PFSK-1 (cell line): Measurements from ENCODE around the gene NOC2L.
A peak's percentile ranks its signal among the peaks of the same experiment; 100 is the strongest.

ENCODE experiments used
- FOXP2 ChIP-seq: optimal IDR thresholded peaks from 2 replicates; pipeline ENCODE3; 2011; ENCODE audit warnings: borderline replicate concordance, control low read depth, inconsistent platforms; ENCODE audit not compliant: insufficient read depth; ENCODE audit errors: extremely low read length, extremely low read depth
- POLR2AphosphoS5 ChIP-seq: IDR thresholded peaks from 2 replicates; pipeline ENCODE4 v1.6.1; 2012; ENCODE audit warnings: low read depth, mild to moderate bottlenecking, control low read depth, low read length, moderate library complexity
- REST ChIP-seq, 2 experiments: IDR thresholded peaks; 2 replicates each; pipeline versions ENCODE4 v1.6.1 to v1.8.0; 2011 to 2012; ENCODE audit warnings: low read depth in 2 of 2, low read length in 2 of 2, control low read depth in 1 of 2, inconsistent platforms in 1 of 2, mild to moderate bottlenecking in 1 of 2, moderate library complexity in 1 of 2; ENCODE audit not compliant: insufficient read depth in 1 of 2
- SIN3A ChIP-seq: IDR thresholded peaks from 2 replicates; pipeline ENCODE4 v1.6.1; 2012; ENCODE audit warnings: mild to moderate bottlenecking, low read length, moderate library complexity, borderline replicate concordance; ENCODE audit not compliant: insufficient read depth
- TAF1 ChIP-seq: IDR thresholded peaks from 2 replicates; pipeline ENCODE4 v1.6.1; 2012; ENCODE audit warnings: low read length, control low read depth, borderline replicate concordance; ENCODE audit not compliant: insufficient read depth

GRCh38 chr1:925561-926421 lies 33.3 kb downstream of the NOC2L start:
- TF ChIP-seq TAF1 (0 out of 2 replicates have a peak, but pooled peaks have one; percentile 40), POLR2AphosphoS5 (no peak; the same call in 1 of the 2 replicates), SIN3A (no peak), REST (IDR thresholded peaks at IDR 0.05; ENCODE audit: insufficient read depth in 1 of 2, low read depth in 2 of 2, low read length in 2 of 2) (no peak), FOXP2 (no peak)
